H9 (cell line): ENCODE results near the gene UBQLN3. TPM values are rescaled to one million over a fixed set of nuclear protein-coding genes. Genes with fewer than 3 reads are reported as not detected.

Source experiments
- DNase-seq: peaks from one replicate; pipeline ENCODE4 v3.0.0-alpha.2; 2017
- H2AFZ ChIP-seq: one replicate; pipeline ENCODE4 v1.6.1; 2013; ENCODE audit warnings: mild to moderate bottlenecking, low read length, control low read depth, moderate library complexity
- H2AK5ac ChIP-seq: 2 replicates; pipeline ENCODE4 v1.6.1; 2013; ENCODE audit warnings: low read length, control low read depth, mixed read lengths; ENCODE audit not compliant: insufficient read length
- H2BK120ac ChIP-seq: one replicate; pipeline ENCODE4 v1.6.1; 2013; ENCODE audit warnings: low read depth, mild to moderate bottlenecking, low read length, control low read depth, inconsistent platforms; ENCODE audit not compliant: poor library complexity, severe bottlenecking
- H2BK12ac ChIP-seq: 2 replicates; pipeline ENCODE4 v1.6.1; 2013; ENCODE audit warnings: low read length, control low read depth, mixed read lengths, low read depth; ENCODE audit not compliant: insufficient read length
- H2BK15ac ChIP-seq: 2 replicates; pipeline ENCODE4 v1.6.1; 2013; ENCODE audit warnings: low read depth, low read length, control low read depth
- H2BK20ac ChIP-seq: one replicate; pipeline ENCODE4 v1.6.1; 2013; ENCODE audit warnings: low read depth, mild to moderate bottlenecking, low read length, control low read depth, inconsistent platforms; ENCODE audit not compliant: poor library complexity, severe bottlenecking
- H2BK5ac ChIP-seq: 2 replicates; pipeline ENCODE4 v1.6.1; 2013; ENCODE audit warnings: low read length, control low read depth, mixed read lengths; ENCODE audit not compliant: insufficient read length
- H3K14ac ChIP-seq: 2 replicates; pipeline ENCODE4 v1.6.1; 2013; ENCODE audit warnings: low read length, control low read depth; ENCODE audit not compliant: insufficient read depth
- H3K18ac ChIP-seq: 2 replicates; pipeline ENCODE4 v1.6.1; 2013; ENCODE audit warnings: low read depth, mild to moderate bottlenecking, mixed read lengths, low read length, control low read depth; ENCODE audit not compliant: insufficient read length
- H3K23ac ChIP-seq: 2 replicates; pipeline ENCODE4 v1.6.1; 2013; ENCODE audit warnings: low read length, control low read depth, mixed read lengths, low read depth; ENCODE audit not compliant: insufficient read length
- H3K23me2 ChIP-seq: 2 replicates; pipeline ENCODE4 v1.6.1; 2013; ENCODE audit warnings: low read depth, mild to moderate bottlenecking, mixed read lengths, low read length, control low read depth; ENCODE audit not compliant: insufficient read length, poor library complexity, severe bottlenecking
- H3K27ac ChIP-seq: 2 replicates; pipeline ENCODE4 v1.5.1; 2013; ENCODE audit warnings: low read length, control low read depth, mixed read lengths, low read depth; ENCODE audit not compliant: insufficient read length
- H3K27me3 ChIP-seq: 2 replicates; pipeline ENCODE4 v1.6.1; 2013; ENCODE audit warnings: low read length, control low read depth, inconsistent platforms; ENCODE audit not compliant: insufficient read depth
- H3K4ac ChIP-seq: 2 replicates; pipeline ENCODE4 v1.6.1; 2013; ENCODE audit warnings: low read depth, mild to moderate bottlenecking, control low read depth, inconsistent platforms, low read length, moderate library complexity
- H3K4me1 ChIP-seq: 2 replicates; pipeline ENCODE4 v1.6.1; 2013; ENCODE audit warnings: low read length, control low read depth, inconsistent platforms; ENCODE audit not compliant: insufficient read depth
- H3K4me2 ChIP-seq: 2 replicates; pipeline ENCODE4 v1.6.1; 2013; ENCODE audit warnings: low read length, control low read depth, mixed read lengths; ENCODE audit not compliant: insufficient read length, insufficient read depth
- H3K56ac ChIP-seq: 2 replicates; pipeline ENCODE4 v1.6.1; 2013; ENCODE audit warnings: low read depth, mild to moderate bottlenecking, mixed read lengths, low read length, control low read depth; ENCODE audit not compliant: insufficient read length
- H3K79me1 ChIP-seq: 2 replicates; pipeline ENCODE4 v1.6.1; 2013; ENCODE audit warnings: low read depth, mild to moderate bottlenecking, moderate library complexity, low read length, control low read depth, inconsistent platforms; ENCODE audit not compliant: insufficient read depth, poor library complexity, severe bottlenecking
- H3K79me2 ChIP-seq: 2 replicates; pipeline ENCODE4 v1.6.1; 2013; ENCODE audit warnings: low read length, control low read depth, inconsistent platforms; ENCODE audit not compliant: insufficient read depth
- H3K9ac ChIP-seq: 2 replicates; pipeline ENCODE4 v1.6.1; 2013; ENCODE audit warnings: low read length, control low read depth, mixed read lengths; ENCODE audit not compliant: insufficient read length; ENCODE audit errors: extremely low read depth
- H3K9me3 ChIP-seq: one replicate; pipeline ENCODE4 v1.6.1; 2013; ENCODE audit warnings: low read depth, low read length, inconsistent platforms; ENCODE audit not compliant: control insufficient read depth
- H3T11ph ChIP-seq: one replicate; pipeline ENCODE4 v1.6.1; 2013; ENCODE audit warnings: mild to moderate bottlenecking, low read length, control low read depth, inconsistent platforms
- H4K20me1 ChIP-seq: one replicate; pipeline ENCODE4 v1.6.1; 2013; ENCODE audit not compliant: control insufficient read depth, insufficient read length, insufficient read depth
- H4K5ac ChIP-seq: 2 replicates; pipeline ENCODE4 v1.6.1; 2013; ENCODE audit warnings: low read depth, mild to moderate bottlenecking, mixed read lengths, low read length, control low read depth; ENCODE audit not compliant: insufficient read length
- H4K8ac ChIP-seq: replicated peaks from 2 replicates; pipeline ENCODE4 v1.6.1; 2013; ENCODE audit warnings: low read length, control low read depth, mixed read lengths, low read depth; ENCODE audit not compliant: insufficient read length
- H4K91ac ChIP-seq: 2 replicates; pipeline ENCODE4 v1.6.1; 2013; ENCODE audit warnings: low read depth, mild to moderate bottlenecking, moderate library complexity, mixed read lengths, low read length, control low read depth; ENCODE audit not compliant: insufficient read length
- H3K27ac Mint-ChIP-seq, 3 experiments: 2 replicates in 2 of 3; 3 replicates in 1 of 3; pipeline ENCODE4 v1.8.0; 2020 to 2021; ENCODE audit warnings: mixed read lengths in 3 of 3, mild to moderate bottlenecking in 1 of 3, moderate library complexity in 1 of 3
- H3K27me3 Mint-ChIP-seq: 2 replicates; pipeline ENCODE4 v1.8.0; 2021; ENCODE audit warnings: low read depth, mild to moderate bottlenecking, moderate library complexity, mixed read lengths
- H3K36me3 Mint-ChIP-seq, 3 experiments: 2 replicates in 2 of 3; 3 replicates in 1 of 3; pipeline ENCODE4 v1.8.0; 2020 to 2021; ENCODE audit warnings: low read depth in 3 of 3, mixed read lengths in 3 of 3; ENCODE audit not compliant: insufficient read depth in 1 of 3
- H3K4me1 Mint-ChIP-seq, 2 experiments: 2 replicates each; pipeline ENCODE4 v1.8.0; 2020; ENCODE audit warnings: mixed read lengths in 2 of 2
- H3K4me3 Mint-ChIP-seq, 2 experiments: 2 replicates in 1 of 2; 3 replicates in 1 of 2; pipeline ENCODE4 v1.8.0; 2020 to 2021; ENCODE audit warnings: mild to moderate bottlenecking in 2 of 2, mixed read lengths in 2 of 2, moderate library complexity in 1 of 2
- H3K9me3 Mint-ChIP-seq, 2 experiments: 2 replicates in 1 of 2; 3 replicates in 1 of 2; pipeline ENCODE4 v1.8.0; 2020; ENCODE audit warnings: mild to moderate bottlenecking in 2 of 2, mixed read lengths in 2 of 2, moderate library complexity in 1 of 2
- CTCF ChIP-seq: fragments of 200-600 bp; sonication (generic); conservative IDR thresholded peaks from 3 replicates; pipeline ENCODE4 v1.8.0; 2021; ENCODE audit warnings: antibody characterized with exemption, mild to moderate bottlenecking
- WGBS: extraction: QIAGEN DNeasy Blood & Tissue Kit; methylation state at CpG from one replicate; pipeline ENCODE4 v1.1.7; 2013; ENCODE audit warnings: missing lambda C conversion rate, low lambda C conversion rate, mixed read lengths; ENCODE audit not compliant: insufficient read length; ENCODE audit errors: extremely low coverage; 5-methylcytosine and 5-hydroxymethylcytosine counted together
- total RNA-seq: library from RNA; stranded (reverse); gene quantifications from 2 replicates; pipeline ENCODE4 v1.2.1, GENCODE V29; 2021

Gene UBQLN3
- total RNA-seq, 1 experiment from 2014 or later = not detected

GRCh38 chr11:5521540-5521939 lies 11.8 kb upstream of the UBQLN3 start:
- no peak overlapping the region for H2BK15ac ChIP-seq

More at GRCh38 chr11:5521540-5521939, 11.8 kb upstream of the UBQLN3 start:
- H3K23me2 ChIP-seq = no peaks in the 10 kb centered on the region
- Mint-ChIP-seq H3K4me3 (no peak overlapping the region), H3K27me3 (peaks cover 20% of the 10 kb centered on the region), H3K9me3 (no peaks in the 10 kb centered on the region), H3K27ac (no peak overlapping the region), H3K4me1 (peaks cover 12 to 14% of the 10 kb centered on the region in 2 experiments), H3K36me3 (no peaks in the 10 kb centered on the region; a peak in 1 of 7 replicates)
- H3K4me2 ChIP-seq = no peak overlapping the region
- no peaks in the 10 kb centered on the region for H3K79me1 ChIP-seq
- H4K8ac ChIP-seq = no peak overlapping the region
- H3K27ac ChIP-seq = no peak overlapping the region
- H3K56ac ChIP-seq = no peak overlapping the region
- H2BK12ac ChIP-seq = no peak overlapping the region
- TF ChIP-seq CTCF = no peak
- no peak overlapping the region for H3K4ac ChIP-seq
- H2AK5ac ChIP-seq = no peak overlapping the region
- no peaks in the 10 kb centered on the region for H4K20me1 ChIP-seq
- H3K9ac ChIP-seq = no peak overlapping the region
- H3K23ac ChIP-seq = no peak overlapping the region
- no peak overlapping the region for H2BK20ac ChIP-seq
- no peak overlapping the region for H3T11ph ChIP-seq
- no peak overlapping the region for H3K14ac ChIP-seq
- H3K27me3 ChIP-seq = no peaks in the 10 kb centered on the region
- H3K4me1 ChIP-seq = no peaks in the 10 kb centered on the region; the same call in 1 of the 2 replicates
- no peaks in the 10 kb centered on the region for H3K9me3 ChIP-seq
- no peak overlapping the region for H4K5ac ChIP-seq
- no peak overlapping the region for H2BK120ac ChIP-seq
- WGBS = no CpG with 5 or more reads among the region's 4 CpGs
- H3K79me2 ChIP-seq = no peaks in the 10 kb centered on the region
- DNase-seq = no peak
- H4K91ac ChIP-seq = no peak overlapping the region
- H3K18ac ChIP-seq = no peak overlapping the region
- no peak overlapping the region for H2AFZ ChIP-seq
- H2BK5ac ChIP-seq = no peak overlapping the region
